Activated CD8-positive, alpha-beta memory T cell treated with anti-CD3 and anti-CD28 coated beads for 48 hours (primary cell): Measurements from ENCODE around the gene BCKDHB.
"Not testable (repeated sequence)": the region's sequence is repeated elsewhere in the genome, so short reads cannot be mapped to it uniquely, and the experiment has no call there.

ENCODE experiments used
- DNase-seq, 3 experiments: peaks; one replicate each; pipeline ENCODE4 v3.0.0-alpha.2; 2020; ENCODE audit warnings: low read depth in 2 of 3, low spot score in 2 of 3

The BCKDHB gene

GRCh38 chr6:80106418-80107235 lies at the start of gene BCKDHB:
BCKDHB (plus strand) TSS chr6:80106671; CDS start chr6:80106694, 23 bp downstream.
- peak; percentile 87 to 93 (median 89) for DNase-seq

- no peak for DNase-seq
Measured at GRCh38 chr6:80060774-80061173, 45.7 kb upstream of the BCKDHB start.

- not testable (repeated sequence) for DNase-seq
Measured at GRCh38 chr6:80068146-80068545, 38.3 kb upstream of the BCKDHB start.

GRCh38 chr6:80070431-80070830 lies 36.0 kb upstream of the BCKDHB start:
- not testable (repeated sequence) for DNase-seq

- DNase-seq = no peak
Measured at GRCh38 chr6:80077067-80077466, 29.4 kb upstream of the BCKDHB start.

- DNase-seq = no peak
Measured at GRCh38 chr6:80088637-80089036, 17.8 kb upstream of the BCKDHB start.

- no peak for DNase-seq
Measured at GRCh38 chr6:80091506-80091905, 15.0 kb upstream of the BCKDHB start.

GRCh38 chr6:80094017-80094416 lies 12.5 kb upstream of the BCKDHB start:
- DNase-seq = no peak

GRCh38 chr6:80095600-80095999 lies 10.9 kb upstream of the BCKDHB start:
- no peak for DNase-seq

- DNase-seq = no peak
Measured at GRCh38 chr6:80098392-80098791, 8.1 kb upstream of the BCKDHB start.

- no peak for DNase-seq
Measured at GRCh38 chr6:80104520-80104919, 2.0 kb upstream of the BCKDHB start.

- no peak for DNase-seq
Measured at GRCh38 chr6:80105972-80106417, 476 bp upstream of the BCKDHB start.

GRCh38 chr6:80122576-80122975 lies 16.1 kb downstream of the BCKDHB start:
- DNase-seq = not testable (repeated sequence)

GRCh38 chr6:80126657-80127345 lies 20.3 kb downstream of the BCKDHB start:
- no peak for DNase-seq

- DNase-seq = no peak
Measured at GRCh38 chr6:80129485-80129884, 23.0 kb downstream of the BCKDHB start.

GRCh38 chr6:80133020-80133419 lies 26.5 kb downstream of the BCKDHB start:
- no peak for DNase-seq

GRCh38 chr6:80134065-80134464 lies 27.6 kb downstream of the BCKDHB start:
- no peak for DNase-seq

GRCh38 chr6:80142586-80142985 lies 36.1 kb downstream of the BCKDHB start:
- no peak for DNase-seq

- DNase-seq = no peak
Measured at GRCh38 chr6:80143419-80143937, 37.0 kb downstream of the BCKDHB start.

- no peak for DNase-seq
Measured at GRCh38 chr6:80144753-80145315, 38.4 kb downstream of the BCKDHB start.

GRCh38 chr6:80145509-80145908 lies 39.0 kb downstream of the BCKDHB start:
- DNase-seq = no peak

- DNase-seq = no peak
Measured at GRCh38 chr6:80145921-80146320, 39.5 kb downstream of the BCKDHB start.
